NK-92 (cell line): ENCODE measurements around the gene USP17L22.
"Not testable (repeated sequence)": the region's sequence is repeated elsewhere in the genome, so short reads cannot be mapped to it uniquely, and the experiment has no call there.

Source experiments
- DNase-seq: peaks from one replicate; lab custom pipeline; 2025; ENCODE audit not compliant: unreplicated experiment; lab: John Stamatoyannopoulos, UW

USP17L22 gene, protein sequence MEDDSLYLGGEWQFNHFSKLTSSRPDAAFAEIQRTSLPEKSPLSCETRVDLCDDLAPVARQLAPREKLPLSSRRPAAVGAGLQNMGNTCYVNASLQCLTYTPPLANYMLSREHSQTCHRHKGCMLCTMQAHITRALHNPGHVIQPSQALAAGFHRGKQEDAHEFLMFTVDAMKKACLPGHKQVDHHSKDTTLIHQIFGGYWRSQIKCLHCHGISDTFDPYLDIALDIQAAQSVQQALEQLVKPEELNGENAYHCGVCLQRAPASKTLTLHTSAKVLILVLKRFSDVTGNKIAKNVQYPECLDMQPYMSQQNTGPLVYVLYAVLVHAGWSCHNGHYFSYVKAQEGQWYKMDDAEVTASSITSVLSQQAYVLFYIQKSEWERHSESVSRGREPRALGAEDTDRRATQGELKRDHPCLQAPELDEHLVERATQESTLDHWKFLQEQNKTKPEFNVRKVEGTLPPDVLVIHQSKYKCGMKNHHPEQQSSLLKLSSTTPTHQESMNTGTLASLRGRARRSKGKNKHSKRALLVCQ

DNA sequence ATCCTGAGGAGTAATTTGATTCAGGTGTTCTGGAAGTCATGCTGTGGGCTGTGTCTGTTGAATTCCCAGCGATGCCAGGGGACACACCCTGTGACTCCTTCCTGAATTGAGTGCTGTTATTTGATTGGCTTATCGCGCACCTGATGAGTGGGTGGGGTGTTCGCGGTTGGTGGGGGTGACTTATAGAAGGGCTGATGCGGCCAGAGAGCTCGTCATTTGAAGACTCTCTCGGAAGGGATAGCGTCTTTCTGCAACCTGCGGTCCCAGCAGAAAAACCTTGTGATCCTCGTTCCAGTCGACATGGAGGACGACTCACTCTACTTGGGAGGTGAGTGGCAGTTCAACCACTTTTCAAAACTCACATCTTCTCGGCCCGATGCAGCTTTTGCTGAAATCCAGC is at the start of gene USP17L22:
Gene USP17L22, plus strand, starts transcription at position 301 of the 400 bp plus-strand sequence. Its CDS starts 0 bp downstream, at position 301.
- not testable (repeated sequence) for DNase-seq

DNA sequence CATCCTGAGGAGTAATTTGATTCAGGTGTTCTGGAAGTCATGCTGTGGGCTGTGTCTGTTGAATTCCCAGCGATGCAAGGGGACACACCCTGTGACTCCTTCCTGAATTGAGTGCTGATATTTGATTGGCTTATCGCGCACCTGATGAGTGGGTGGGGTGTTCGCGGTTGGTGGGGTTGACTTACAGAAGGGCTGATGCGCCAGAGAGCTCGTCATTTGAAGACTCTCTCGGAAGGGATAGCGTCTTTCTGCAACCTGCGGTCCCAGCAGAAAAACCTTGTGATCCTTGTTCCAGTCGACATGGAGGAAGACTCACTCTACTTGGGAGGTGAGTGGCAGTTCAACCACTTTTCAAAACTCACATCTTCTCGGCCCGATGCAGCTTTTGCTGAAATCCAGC is 47.6 kb upstream of the USP17L22 start, which contains the start of gene USP17L12:
Gene USP17L12, plus strand, starts transcription at position 301 of the 400 bp plus-strand sequence. Its CDS starts 0 bp downstream, at position 301.
- not testable (repeated sequence) for DNase-seq

DNA sequence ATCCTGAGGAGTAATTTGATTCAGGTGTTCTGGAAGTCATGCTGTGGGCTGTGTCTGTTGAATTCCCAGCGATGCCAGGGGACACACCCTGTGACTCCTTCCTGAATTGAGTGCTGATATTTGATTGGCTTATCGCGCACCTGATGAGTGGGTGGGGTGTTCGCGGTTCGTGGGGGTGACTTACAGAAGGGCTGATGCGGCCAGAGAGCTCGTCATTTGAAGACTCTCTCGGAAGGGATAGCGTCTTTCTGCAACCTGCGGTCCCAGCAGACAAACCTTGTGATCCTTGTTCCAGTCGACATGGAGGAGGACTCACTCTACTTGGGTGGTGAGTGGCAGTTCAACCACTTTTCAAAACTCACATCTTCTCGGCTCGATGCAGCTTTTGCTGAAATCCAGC is 42.8 kb upstream of the USP17L22 start, which contains the start of gene USP17L13:
Gene USP17L13, plus strand, starts transcription at position 301 of the 400 bp plus-strand sequence. Its CDS starts 0 bp downstream, at position 301.
- not testable (repeated sequence) for DNase-seq

DNA sequence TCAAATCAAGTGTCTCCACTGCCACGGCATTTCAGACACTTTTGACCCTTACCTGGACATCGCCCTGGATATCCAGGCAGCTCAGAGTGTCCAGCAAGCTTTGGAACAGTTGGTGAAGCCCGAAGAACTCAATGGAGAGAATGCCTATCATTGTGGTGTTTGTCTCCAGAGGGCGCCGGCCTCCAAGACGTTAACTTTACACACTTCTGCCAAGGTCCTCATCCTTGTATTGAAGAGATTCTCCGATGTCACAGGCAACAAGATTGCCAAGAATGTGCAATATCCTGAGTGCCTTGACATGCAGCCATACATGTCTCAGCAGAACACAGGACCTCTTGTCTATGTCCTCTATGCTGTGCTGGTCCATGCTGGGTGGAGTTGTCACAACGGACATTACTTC is 37.2 kb upstream of the USP17L22 start:
- not testable (repeated sequence) for DNase-seq

DNA sequence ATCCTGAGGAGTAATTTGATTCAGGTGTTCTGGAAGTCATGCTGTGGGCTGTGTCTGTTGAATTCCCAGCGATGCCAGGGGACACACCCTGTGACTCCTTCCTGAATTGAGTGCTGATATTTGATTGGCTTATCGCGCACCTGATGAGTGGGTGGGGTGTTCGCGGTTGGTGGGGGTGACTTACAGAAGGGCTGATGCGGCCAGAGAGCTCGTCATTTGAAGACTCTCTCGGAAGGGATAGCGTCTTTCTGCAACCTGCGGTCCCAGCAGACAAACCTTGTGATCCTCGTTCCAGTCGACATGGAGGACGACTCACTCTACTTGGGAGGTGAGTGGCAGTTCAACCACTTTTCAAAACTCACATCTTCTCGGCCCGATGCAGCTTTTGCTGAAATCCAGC is 33.3 kb upstream of the USP17L22 start, which contains the start of gene USP17L15:
Gene USP17L15, plus strand, starts transcription at position 301 of the 400 bp plus-strand sequence. Its CDS starts 0 bp downstream, at position 301.
- not testable (repeated sequence) for DNase-seq

DNA sequence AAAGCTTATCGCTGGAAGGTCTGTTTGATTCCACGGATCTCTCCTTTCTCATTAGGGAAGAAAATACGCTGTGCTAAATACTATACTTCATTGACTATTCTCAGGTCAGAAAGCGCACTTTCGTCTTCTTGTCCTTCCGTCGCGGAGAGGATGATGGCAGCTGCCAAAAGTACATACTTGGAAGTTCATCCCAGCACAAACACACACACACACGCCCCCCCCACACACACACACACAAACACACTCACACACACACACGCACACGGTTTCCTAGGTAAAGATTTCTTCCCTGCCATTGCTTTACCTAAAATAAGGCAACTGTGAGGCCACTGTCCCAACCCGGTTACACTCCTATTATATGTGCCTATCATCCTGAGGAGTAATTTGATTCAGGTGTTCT is 29.0 kb upstream of the USP17L22 start:
- DNase-seq, result not testable (repeated sequence)

DNA sequence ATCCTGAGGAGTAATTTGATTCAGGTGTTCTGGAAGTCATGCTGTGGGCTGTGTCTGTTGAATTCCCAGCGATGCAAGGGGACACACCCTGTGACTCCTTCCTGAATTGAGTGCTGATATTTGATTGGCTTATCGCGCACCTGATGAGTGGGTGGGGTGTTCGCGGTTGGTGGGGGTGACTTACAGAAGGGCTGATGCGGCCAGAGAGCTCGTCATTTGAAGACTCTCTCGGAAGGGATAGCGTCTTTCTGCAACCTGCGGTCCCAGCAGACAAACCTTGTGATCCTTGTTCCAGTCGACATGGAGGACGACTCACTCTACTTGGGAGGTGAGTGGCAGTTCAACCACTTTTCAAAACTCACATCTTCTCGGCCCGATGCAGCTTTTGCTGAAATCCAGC is 23.8 kb upstream of the USP17L22 start, which contains the start of gene USP17L17:
Gene USP17L17, plus strand, starts transcription at position 301 of the 400 bp plus-strand sequence. Its CDS starts 0 bp downstream, at position 301.
- DNase-seq, result not testable (repeated sequence)

DNA sequence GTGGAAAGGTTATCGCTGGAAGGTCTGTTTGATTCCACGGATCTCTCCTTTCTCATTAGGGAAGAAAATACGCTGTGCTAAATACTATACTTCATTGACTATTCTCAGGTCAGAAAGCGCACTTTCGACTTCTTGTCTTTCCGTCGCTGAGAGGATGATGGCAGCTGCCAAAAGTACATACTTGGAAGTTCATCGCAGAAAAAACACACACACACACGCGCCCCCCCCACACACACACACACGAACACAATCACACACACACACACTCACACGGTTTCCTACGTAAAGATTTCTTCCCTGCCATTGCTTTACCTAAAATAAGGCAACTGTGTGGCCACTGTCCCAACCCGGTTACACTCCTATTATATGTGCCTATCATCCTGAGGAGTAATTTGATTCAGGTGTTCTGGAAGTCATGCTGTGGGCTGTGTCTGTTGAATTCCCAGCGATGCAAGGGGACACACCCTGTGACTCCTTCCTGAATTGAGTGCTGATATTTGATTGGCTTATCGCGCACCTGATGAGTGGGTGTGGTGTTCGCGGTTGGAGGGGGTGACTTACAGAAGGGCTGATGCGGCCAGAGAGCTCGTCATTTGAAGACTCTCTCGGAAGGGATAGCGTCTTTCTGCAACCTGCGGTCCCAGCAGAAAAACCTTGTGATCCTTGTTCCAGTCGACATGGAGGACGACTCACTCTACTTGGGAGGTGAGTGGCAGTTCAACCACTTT is 19.3 kb upstream of the USP17L22 start, which contains the start of gene USP17L18:
Gene USP17L18, plus strand, starts transcription at position 678 of the 728 bp plus-strand sequence. Its CDS starts 0 bp downstream, at position 678.
- not testable (repeated sequence) for DNase-seq

DNA sequence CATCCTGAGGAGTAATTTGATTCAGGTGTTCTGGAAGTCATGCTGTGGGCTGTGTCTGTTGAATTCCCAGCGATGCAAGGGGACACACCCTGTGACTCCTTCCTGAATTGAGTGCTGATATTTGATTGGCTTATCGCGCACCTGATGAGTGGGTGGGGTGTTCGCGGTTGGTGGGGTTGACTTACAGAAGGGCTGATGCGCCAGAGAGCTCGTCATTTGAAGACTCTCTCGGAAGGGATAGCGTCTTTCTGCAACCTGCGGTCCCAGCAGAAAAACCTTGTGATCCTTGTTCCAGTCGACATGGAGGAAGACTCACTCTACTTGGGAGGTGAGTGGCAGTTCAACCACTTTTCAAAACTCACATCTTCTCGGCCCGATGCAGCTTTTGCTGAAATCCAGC is 14.3 kb upstream of the USP17L22 start, which contains the start of gene USP17L19:
Gene USP17L19, plus strand, starts transcription at position 301 of the 400 bp plus-strand sequence. Its CDS starts 0 bp downstream, at position 301.
- DNase-seq, result not testable (repeated sequence)

DNA sequence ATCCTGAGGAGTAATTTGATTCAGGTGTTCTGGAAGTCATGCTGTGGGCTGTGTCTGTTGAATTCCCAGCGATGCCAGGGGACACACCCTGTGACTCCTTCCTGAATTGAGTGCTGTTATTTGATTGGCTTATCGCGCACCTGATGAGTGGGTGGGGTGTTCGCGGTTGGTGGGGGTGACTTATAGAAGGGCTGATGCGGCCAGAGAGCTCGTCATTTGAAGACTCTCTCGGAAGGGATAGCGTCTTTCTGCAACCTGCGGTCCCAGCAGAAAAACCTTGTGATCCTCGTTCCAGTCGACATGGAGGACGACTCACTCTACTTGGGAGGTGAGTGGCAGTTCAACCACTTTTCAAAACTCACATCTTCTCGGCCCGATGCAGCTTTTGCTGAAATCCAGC is 9.6 kb upstream of the USP17L22 start, which contains the start of gene USP17L20:
Gene USP17L20, plus strand, starts transcription at position 301 of the 400 bp plus-strand sequence. Its CDS starts 0 bp downstream, at position 301.
- not testable (repeated sequence) for DNase-seq

DNA sequence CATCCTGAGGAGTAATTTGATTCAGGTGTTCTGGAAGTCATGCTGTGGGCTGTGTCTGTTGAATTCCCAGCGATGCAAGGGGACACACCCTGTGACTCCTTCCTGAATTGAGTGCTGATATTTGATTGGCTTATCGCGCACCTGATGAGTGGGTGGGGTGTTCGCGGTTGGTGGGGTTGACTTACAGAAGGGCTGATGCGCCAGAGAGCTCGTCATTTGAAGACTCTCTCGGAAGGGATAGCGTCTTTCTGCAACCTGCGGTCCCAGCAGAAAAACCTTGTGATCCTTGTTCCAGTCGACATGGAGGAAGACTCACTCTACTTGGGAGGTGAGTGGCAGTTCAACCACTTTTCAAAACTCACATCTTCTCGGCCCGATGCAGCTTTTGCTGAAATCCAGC is 4.8 kb upstream of the USP17L22 start, which contains the start of gene USP17L21:
Gene USP17L21, plus strand, starts transcription at position 301 of the 400 bp plus-strand sequence. Its CDS starts 0 bp downstream, at position 301.
- DNase-seq, result not testable (repeated sequence)

DNA sequence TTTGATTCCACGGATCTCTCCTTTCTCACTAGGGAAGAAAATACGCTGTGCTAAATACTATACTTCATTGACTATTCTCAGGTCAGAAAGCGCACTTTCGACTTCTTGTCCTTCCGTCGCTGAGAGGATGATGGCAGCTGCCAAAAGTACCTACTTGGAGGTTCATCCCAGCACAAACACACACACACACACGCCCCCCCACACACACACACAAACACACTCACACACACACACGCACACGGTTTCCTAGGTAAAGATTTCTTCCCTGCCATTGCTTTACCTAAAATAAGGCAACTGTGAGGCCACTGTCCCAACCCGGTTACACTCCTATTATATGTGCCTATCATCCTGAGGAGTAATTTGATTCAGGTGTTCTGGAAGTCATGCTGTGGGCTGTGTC is 4.3 kb downstream of the USP17L22 start:
- not testable (repeated sequence) for DNase-seq
